ENCODE data around the gene SRBD1.
A peak's percentile ranks its signal among the peaks of the same experiment; 100 is the strongest.

Gene SRBD1

DNA sequence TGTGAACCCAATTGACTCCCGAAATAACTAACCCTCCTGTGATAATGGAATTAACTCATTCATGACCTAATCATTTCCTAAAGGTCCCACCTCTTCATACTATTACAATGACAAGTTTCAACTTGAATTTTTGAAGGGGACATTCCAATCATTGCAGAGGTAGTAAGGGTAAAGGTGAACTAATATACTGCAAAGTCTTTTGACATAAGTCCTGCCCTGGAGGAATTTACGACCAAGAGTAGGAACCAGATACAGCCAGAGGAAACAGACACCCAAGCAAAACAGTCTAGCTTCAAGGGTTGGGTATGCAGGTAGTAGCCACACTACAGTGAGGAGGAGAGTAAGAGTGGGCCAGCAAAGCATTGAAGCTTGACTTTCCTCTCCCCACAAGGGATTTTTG is 1.2 kb upstream of the SRBD1 start:
- no peak overlapping the region for H3K4me3 ChIP-seq (ENCODE audit: low read depth, low read length)
- TF ChIP-seq, protein P1, sequence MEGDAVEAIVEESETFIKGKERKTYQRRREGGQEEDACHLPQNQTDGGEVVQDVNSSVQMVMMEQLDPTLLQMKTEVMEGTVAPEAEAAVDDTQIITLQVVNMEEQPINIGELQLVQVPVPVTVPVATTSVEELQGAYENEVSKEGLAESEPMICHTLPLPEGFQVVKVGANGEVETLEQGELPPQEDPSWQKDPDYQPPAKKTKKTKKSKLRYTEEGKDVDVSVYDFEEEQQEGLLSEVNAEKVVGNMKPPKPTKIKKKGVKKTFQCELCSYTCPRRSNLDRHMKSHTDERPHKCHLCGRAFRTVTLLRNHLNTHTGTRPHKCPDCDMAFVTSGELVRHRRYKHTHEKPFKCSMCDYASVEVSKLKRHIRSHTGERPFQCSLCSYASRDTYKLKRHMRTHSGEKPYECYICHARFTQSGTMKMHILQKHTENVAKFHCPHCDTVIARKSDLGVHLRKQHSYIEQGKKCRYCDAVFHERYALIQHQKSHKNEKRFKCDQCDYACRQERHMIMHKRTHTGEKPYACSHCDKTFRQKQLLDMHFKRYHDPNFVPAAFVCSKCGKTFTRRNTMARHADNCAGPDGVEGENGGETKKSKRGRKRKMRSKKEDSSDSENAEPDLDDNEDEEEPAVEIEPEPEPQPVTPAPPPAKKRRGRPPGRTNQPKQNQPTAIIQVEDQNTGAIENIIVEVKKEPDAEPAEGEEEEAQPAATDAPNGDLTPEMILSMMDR (IDR thresholded peaks at IDR 0.05; ENCODE audit: borderline replicate concordance, insufficient read depth, low read depth, low read length), result no peak

DNA sequence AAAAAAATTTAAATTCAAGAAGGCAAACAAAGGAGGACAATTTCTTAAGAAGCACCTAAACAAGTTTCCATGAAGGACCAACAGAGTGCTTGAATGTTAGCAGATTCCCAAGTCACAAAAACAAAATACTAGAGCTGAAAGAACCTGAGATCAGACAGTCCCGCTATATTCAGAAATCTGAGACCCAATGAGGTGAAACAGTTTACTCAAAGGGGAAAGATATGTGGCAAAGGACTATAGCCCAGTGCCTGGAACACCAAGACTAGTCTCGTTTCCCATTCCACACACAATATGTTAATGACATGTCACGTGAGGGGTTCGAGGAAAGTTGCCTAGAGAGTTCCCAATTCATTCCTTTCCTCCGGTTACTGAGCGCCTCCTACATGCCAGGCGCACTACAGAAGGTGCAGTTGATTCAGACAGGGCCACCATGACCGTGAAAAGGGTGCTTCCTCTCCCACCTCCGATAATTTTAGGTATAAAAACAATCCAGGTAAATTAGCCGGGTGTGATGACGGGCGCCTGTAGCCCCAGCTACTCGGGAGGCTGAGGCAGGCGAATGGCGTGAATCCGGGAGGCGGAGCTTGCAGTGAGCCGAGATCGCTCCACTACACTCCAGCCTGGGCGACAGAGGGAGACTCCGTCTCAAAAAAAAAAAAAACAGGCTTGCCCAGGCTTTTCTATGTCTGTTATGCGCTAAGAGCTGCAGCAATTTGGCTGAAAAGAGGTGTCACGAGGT is 617 bp downstream of the SRBD1 start:
- H3K4me3 ChIP-seq (ENCODE audit: low read depth, low read length), result peak overlapping the region; percentile 68
- TF ChIP-seq, protein P1 (IDR thresholded peaks at IDR 0.05; ENCODE audit: borderline replicate concordance, insufficient read depth, low read depth, low read length), result peak; percentile 20; the same call in 1 of the 2 replicates

DNA sequence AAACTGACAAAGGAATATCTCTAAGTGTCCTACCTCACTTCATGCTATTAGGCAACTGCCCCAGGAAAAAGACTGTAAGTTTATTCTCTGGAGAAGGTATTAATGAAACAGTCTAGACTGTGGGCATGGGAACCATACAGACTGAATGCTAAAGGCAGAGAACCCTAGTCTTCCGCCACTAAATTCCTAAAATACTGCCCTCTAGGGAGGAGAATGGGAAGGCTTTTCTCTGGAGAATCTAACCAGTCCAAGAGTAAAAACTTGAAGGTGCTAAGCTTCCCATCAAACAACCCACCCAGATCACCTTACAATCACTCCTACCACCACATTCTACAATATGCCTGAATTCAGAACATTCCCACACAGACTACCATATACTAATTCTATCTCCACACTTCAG is 3.4 kb downstream of the SRBD1 start:
- TF ChIP-seq, protein P1 (IDR thresholded peaks at IDR 0.05; ENCODE audit: borderline replicate concordance, insufficient read depth, low read depth, low read length), result peak; percentile 25; the same call in 1 of the 2 replicates
- no peak overlapping the region for H3K4me3 ChIP-seq (ENCODE audit: low read depth, low read length)

DNA sequence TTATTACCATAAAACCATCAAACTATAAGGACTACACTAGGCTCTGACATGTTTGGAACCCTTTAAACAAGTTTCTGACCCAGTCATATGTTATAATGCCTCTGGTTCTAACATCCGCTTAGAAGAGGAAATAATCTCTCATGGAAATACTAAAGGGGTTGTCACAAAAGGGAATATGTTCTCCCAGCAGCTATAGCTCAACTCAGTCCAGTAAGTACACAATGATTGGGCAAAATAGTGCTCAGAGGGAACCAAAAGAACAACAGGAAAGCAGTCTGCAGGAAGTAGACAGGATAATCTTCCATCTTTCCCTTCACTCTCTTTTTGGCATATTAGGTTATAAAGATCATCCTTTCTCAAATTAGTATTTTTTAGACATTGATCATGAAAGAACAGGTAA is 4.3 kb downstream of the SRBD1 start:
- no peak overlapping the region for H3K4me3 ChIP-seq (ENCODE audit: low read depth, low read length)
- TF ChIP-seq, protein P1 (IDR thresholded peaks at IDR 0.05; ENCODE audit: borderline replicate concordance, insufficient read depth, low read depth, low read length), result no peak

DNA sequence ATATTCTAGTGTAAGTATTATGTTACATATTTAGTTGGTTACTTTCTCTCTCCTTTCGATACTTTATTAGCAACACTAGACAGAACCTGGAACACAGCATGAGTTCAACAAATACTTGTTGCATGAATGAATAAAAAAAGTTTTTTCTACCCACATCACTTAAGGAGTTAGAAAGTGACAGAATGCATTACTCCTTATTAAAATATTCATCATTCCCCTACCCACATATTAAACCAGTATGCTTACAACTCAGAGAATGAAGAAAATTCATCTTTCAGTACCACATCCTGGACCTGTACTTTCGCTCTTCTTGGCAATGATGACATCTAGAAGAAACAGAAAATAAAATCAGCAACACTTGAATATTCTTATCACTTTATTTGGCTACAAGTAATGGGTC is 6.0 kb downstream of the SRBD1 start:
- TF ChIP-seq, protein P1 (IDR thresholded peaks at IDR 0.05; ENCODE audit: borderline replicate concordance, insufficient read depth, low read depth, low read length), result no peak
- H3K4me3 ChIP-seq (ENCODE audit: low read depth, low read length), result no peak overlapping the region

DNA sequence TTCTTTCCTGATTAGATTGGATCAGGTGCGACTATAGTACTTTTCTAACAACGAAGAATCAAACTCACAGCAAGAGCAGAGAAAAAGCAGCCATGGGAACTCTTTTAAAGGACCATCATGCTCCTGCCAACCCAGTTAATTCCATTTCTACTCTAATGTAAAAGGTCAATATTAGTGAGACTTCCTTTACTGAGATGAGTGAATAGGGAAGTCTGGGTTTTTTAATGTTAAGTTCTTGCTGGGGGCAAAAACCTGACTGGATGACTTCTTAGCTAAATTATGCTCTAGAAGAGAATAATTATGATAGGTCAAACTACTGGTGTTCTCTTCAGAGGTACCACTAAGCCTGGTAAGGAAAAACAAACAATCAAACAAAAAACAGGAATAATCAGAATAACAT is 8.4 kb downstream of the SRBD1 start:
- TF ChIP-seq, protein P1 (IDR thresholded peaks at IDR 0.05; ENCODE audit: borderline replicate concordance, insufficient read depth, low read depth, low read length), result no peak
- H3K4me3 ChIP-seq (ENCODE audit: low read depth, low read length), result no peak overlapping the region

DNA sequence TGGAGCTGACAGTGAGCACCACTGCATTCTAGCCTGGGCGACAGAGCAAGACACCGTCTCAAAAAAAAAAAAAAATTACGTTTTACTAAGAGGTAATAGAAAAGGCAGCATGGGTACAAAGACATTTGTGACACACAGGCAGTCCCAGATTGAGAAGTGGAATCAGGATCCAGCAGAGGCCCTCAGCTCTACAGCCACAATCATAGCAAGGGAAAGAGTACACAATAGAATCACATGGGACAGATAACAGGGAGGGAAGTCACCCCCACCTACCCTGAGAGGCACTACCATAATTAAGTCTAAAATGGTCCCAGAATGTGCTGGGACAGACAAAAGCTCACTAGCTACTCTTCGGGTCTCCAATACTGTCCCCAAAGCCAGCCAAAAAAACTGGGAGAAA is 12.5 kb downstream of the SRBD1 start:
- TF ChIP-seq, protein P1 (IDR thresholded peaks at IDR 0.05; ENCODE audit: borderline replicate concordance, insufficient read depth, low read depth, low read length), result no peak
- no peak overlapping the region for H3K4me3 ChIP-seq (ENCODE audit: low read depth, low read length)
